Heart right ventricle (tissue), 16 donors: Measurements from ENCODE around the gene HOMER1. TPM values are rescaled to one million over a fixed set of nuclear protein-coding genes. Genes with fewer than 3 reads are reported as not detected.
A peak's percentile ranks its signal among the peaks of the same experiment; 100 is the strongest.

Experiments used
- ATAC-seq, 8 donors: fragments of 200-7000 bp; cut with Tn5 transposase; one replicate each; pipeline ENCODE4 v1.9.1; 2020; ENCODE audit warnings: mild to moderate bottlenecking in 8 of 8, moderate library complexity in 8 of 8, moderate number of reproducible peaks in 1 of 8
- DNase-seq, 2 donors: peaks; one replicate each; pipeline ENCODE4 v3.0.0-alpha.2; 2020
- H3K27ac ChIP-seq, 10 donors: fragments of 200-600 bp; sonication (generic) in 2 of 10; one replicate each; pipeline versions ENCODE4 v1.5.0 to v1.8.0; 2020 to 2022; ENCODE audit warnings: mild to moderate bottlenecking in 3 of 10
- H3K27me3 ChIP-seq, 7 donors: fragments of 200-600 bp; one replicate each; pipeline ENCODE4 v1.8.0; 2021 to 2022; ENCODE audit warnings: mild to moderate bottlenecking in 2 of 7
- H3K36me3 ChIP-seq, 9 donors: fragments of 200-600 bp; sonication (generic) in 1 of 9; one replicate each; pipeline versions ENCODE4 v1.5.0 to v1.8.0; 2020 to 2022; ENCODE audit warnings: mild to moderate bottlenecking in 2 of 9
- H3K4me1 ChIP-seq, 9 donors: fragments of 200-600 bp; sonication (generic) in 1 of 9; one replicate each; pipeline versions ENCODE4 v1.5.0 to v1.8.0; 2020 to 2022; ENCODE audit warnings: mild to moderate bottlenecking in 4 of 9
- H3K4me3 ChIP-seq, 10 donors: fragments of 200-600 bp; sonication (generic) in 2 of 10; one replicate each; pipeline versions ENCODE4 v1.5.0 to v1.8.0; 2020 to 2022; ENCODE audit warnings: mild to moderate bottlenecking in 7 of 10, moderate library complexity in 2 of 10
- H3K9me3 ChIP-seq, 11 donors: fragments of 200-600 bp in 10 of 11; sonication (generic) in 2 of 11; one replicate each; pipeline versions ENCODE4 v1.5.0 to v1.8.0; 2013 to 2022; ENCODE audit warnings: mild to moderate bottlenecking in 2 of 11, control low read depth in 1 of 11, moderate library complexity in 1 of 11
- WGBS, 2 donors: extraction: QIAGEN DNeasy Blood & Tissue Kit; methylation state at CpG; one replicate each; pipeline ENCODE4 v1.1.7; 2013; ENCODE audit warnings: inconsistent platforms in 1 of 2; 5-methylcytosine and 5-hydroxymethylcytosine counted together
- intact Hi-C, 10 donors: fragments of 100-400 bp; cut with DNase I; formaldehyde crosslinking; loops; one replicate each; pipeline versions ENCODE4 v1.11.1 to v1.14.2; 2022
- polyA plus RNA-seq, 2 donors: library from polyadenylated mRNA; stranded (reverse); fragments of 200-250 nt; gene quantifications; one replicate each; pipeline ENCODE4 v1.2.3, GENCODE V29; 2013
- total RNA-seq, 10 donors: library from RNA; stranded (reverse); fragmentation: NEBNext Ultra II Directional in 3 of 10; extraction: Animal tissue kit (Norgen Biotek cat#: 25700) in 3 of 10; gene quantifications; one replicate each; pipeline versions ENCODE4 v1.2.1 to v1.2.4, GENCODE V29; 2021 to 2023
- TF ChIP-seq, protein P1 (sequence below), 9 donors: fragments of 200-600 bp; sonication (generic) in 2 of 9; IDR thresholded peaks; one replicate each; pipeline versions ENCODE4 v1.5.0 to v1.8.0; 2021 to 2022; ENCODE audit warnings: antibody characterized with exemption in 9 of 9, mild to moderate bottlenecking in 5 of 9, moderate library complexity in 1 of 9
- donor health status: Arrhythmogenic right ventricular cardiomyopathy.
- donor health status: ischemic (EF 13 %, LVEDD 7.1; RV severe dilation, severe dysfunction).
- donor health status: healthy with polysubstance abuse.
- donor health status: DM: no; HTN: yes; CAD: no.
- donor health status: DM: no; HTN: no; CAD: no.
- donor health status: ischemic (EF 25% LVEDD 6.9; RV normal size, moderate dysfunction).
- donor health status: ischemic (EF 25% LVEDD 5.7; RV mildly dilated, moderate dysfunction).
- donor health status: healthy.
- donor health status: DM: yes; HTN: yes; CAD: no.
- donor health status: Ischemic cardiomyopathy.
- donor health status: ischemic (EF 35%, LVEDD 5.7; RV mildly dilated, moderate dysfunction).
- donor health status: nonischemic (EF 11% LVEDD 7.7; RV severe dilation, severe dysfunction).
- donor health status: DM: yes; HTN: yes; CAD: no.
- donor health status: PGD.
- donor health status: ischemic (EF 29% LVEDD 5.4; RV normal size, mild dysfunction).
- donor health status: nonischemic (EF 23%, LVEDD 6.1; RV moderate dilation, normal function).

Gene HOMER1
- total and polyA plus RNA-seq, 12 donors: 4.7 to 109 (median 61.0) TPM

DNA sequence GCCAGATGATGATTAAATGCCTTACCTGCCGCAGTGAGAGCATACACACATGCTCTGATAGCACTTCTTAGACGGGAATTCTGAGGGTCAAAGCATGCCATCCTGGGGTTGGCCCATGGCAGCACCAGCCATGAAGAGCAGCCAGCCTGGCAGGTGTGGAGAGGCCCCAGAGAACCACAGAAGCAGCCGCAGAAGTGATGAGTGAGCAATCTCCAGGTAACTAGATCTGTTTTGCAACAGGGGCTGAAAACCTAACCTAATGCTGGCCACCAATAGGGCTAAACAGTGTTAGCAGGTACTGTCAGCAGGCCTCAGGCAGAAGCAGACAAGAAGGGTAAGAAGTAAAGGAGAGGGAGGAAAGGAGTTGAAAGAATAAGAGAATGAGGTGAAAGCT lies 33.5 kb upstream of the HOMER1 start:
- Histone ChIP-seq H3K4me1 (peaks cover 0 to 6% (median 0%) of the 10 kb centered on the region in 9 donors), H3K27ac (no peak overlapping the region), H3K36me3 (no peaks in the 10 kb centered on the region), H3K4me3 (no peak overlapping the region), H3K9me3 (peaks cover 0 to 7% (median 0%) of the 10 kb centered on the region in 11 donors), H3K27me3 (no peaks in the 10 kb centered on the region)
- ATAC-seq (no peak), DNase-seq (no peak)
- intact Hi-C loops: no loop called here
- 83 to 87% methylated on average over 3 of the region's 3 CpGs for WGBS, 2 donors
- TF ChIP-seq, protein P1, sequence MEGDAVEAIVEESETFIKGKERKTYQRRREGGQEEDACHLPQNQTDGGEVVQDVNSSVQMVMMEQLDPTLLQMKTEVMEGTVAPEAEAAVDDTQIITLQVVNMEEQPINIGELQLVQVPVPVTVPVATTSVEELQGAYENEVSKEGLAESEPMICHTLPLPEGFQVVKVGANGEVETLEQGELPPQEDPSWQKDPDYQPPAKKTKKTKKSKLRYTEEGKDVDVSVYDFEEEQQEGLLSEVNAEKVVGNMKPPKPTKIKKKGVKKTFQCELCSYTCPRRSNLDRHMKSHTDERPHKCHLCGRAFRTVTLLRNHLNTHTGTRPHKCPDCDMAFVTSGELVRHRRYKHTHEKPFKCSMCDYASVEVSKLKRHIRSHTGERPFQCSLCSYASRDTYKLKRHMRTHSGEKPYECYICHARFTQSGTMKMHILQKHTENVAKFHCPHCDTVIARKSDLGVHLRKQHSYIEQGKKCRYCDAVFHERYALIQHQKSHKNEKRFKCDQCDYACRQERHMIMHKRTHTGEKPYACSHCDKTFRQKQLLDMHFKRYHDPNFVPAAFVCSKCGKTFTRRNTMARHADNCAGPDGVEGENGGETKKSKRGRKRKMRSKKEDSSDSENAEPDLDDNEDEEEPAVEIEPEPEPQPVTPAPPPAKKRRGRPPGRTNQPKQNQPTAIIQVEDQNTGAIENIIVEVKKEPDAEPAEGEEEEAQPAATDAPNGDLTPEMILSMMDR (IDR thresholded peaks at IDR 0.05): no peak

DNA sequence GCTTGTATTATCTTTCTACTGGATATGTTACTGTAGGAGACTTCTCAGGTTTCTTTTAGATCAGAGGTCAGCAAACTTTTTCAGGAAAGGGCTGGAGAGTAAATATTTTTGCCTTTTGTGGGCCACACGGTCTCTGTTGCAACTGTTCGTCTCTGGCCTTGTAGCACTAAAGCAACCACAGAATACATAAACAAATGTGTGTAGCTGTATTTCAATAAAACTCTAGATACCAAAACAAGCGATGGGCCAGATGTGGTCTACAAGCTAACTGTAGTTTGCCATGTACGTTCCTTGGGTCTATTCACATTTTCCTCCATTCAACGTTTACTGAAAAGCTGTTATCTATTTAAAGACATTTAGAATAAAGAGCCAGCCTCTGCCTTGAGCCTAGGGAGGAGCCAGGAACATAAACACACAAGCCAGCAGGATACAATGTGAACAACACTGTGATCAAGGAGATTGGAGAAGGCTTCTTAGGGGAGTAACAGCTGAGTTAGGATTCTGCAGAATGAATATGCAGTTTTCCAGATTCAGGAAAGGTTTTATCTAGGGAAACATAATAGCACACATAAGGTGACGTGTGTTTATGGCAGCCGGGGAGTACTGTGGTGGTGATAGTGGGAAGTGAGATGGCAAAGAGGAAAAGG lies 33.0 kb upstream of the HOMER1 start:
- no peaks in the 10 kb centered on the region for H3K36me3 ChIP-seq
- H3K4me3 ChIP-seq: no peak overlapping the region
- H3K9me3 ChIP-seq: peaks cover 0 to 3% (median 0%) of the 10 kb centered on the region in 11 donors
- H3K27me3 ChIP-seq: no peaks in the 10 kb centered on the region
- DNase-seq (no peak), ATAC-seq (no peak)
- TF ChIP-seq, protein P1 (IDR thresholded peaks at IDR 0.05): no peak
- H3K27ac ChIP-seq: no peak overlapping the region
- 69 to 81% methylated on average over 7 of the region's 7 CpGs for WGBS, 2 donors
- intact Hi-C loops: no loop called here
- H3K4me1 ChIP-seq: peaks cover 0 to 6% (median 0%) of the 10 kb centered on the region in 9 donors

DNA sequence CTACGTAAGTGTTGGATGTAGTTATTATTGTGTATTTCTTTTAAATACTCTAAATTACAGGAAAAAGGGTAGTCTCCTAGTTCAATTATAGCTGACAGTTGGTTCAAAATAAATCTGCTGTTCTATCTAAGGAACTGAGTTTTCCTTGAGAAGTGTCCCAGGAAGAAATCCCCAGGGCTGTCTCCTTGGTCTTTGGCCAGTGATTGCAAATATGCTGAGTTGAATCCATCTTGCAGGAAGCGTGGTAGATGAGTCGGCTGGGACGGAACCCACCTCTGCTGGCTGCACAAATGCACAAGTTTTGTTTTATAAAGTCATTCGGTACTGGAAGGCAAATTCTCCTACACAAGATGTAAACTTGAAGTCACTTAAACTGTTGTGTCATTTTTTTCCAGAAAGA lies 30.2 kb upstream of the HOMER1 start:
- ATAC-seq (peak in 1 of 8 donors; percentile 42), DNase-seq (peak in 1 of 2 donors; percentile 55)
- TF ChIP-seq, protein P1 (IDR thresholded peaks at IDR 0.05): no peak
- H3K9me3 ChIP-seq: no peaks in the 10 kb centered on the region
- H3K27ac ChIP-seq: no peak overlapping the region
- H3K4me1 ChIP-seq: peaks cover 0 to 6% (median 0%) of the 10 kb centered on the region in 9 donors
- intact Hi-C loops: no loop called here
- no peak overlapping the region for H3K4me3 ChIP-seq
- H3K27me3 ChIP-seq: no peaks in the 10 kb centered on the region
- WGBS, 2 donors: 48 to 51% methylated on average over 5 of the region's 5 CpGs
- no peaks in the 10 kb centered on the region for H3K36me3 ChIP-seq

DNA sequence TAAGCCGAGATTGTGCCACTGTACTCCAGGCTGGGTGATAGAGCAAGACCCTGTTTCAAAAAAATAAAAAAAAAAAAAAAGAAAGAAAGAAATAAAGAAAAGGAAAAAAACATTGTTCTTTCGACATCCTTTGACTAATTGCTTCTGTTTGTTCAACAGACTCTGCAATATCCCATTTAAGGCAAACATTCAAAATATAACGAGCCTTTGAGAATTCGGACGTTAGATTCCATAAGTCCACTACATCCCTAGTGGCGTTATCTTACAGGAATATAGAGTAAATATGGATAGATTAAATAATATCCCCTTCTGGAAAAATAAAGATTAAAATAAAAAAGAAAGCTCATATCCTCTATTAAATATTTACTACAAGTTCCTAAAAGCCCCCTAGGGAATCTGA lies 27.0 kb upstream of the HOMER1 start:
- no peak for ATAC-seq
- no peak overlapping the region for H3K27ac ChIP-seq
- no peaks in the 10 kb centered on the region for H3K36me3 ChIP-seq
- intact Hi-C loops: no loop called here
- H3K4me1 ChIP-seq: peaks cover 0 to 6% (median 0%) of the 10 kb centered on the region in 9 donors
- H3K27me3 ChIP-seq: no peaks in the 10 kb centered on the region
- no peak for DNase-seq
- WGBS, 2 donors: 81 to 82% methylated on average over 6 of the region's 6 CpGs
- TF ChIP-seq, protein P1 (IDR thresholded peaks at IDR 0.05): no peak
- H3K4me3 ChIP-seq: no peak overlapping the region
- no peaks in the 10 kb centered on the region for H3K9me3 ChIP-seq
